Activated naive CD8-positive, alpha-beta T cell treated with anti-CD3 and anti-CD28 coated beads, Interleukin-2, amount 50 U/mL, for 24 hours (primary cell): ENCODE results near the gene CHCT1.

ENCODE experiments used
- ATAC-seq: fragments of 150-1000 bp; cut with Tn5 transposase; one replicate; pipeline ENCODE4 v1.10.0; 2021
- DNase-seq: peaks from one replicate; pipeline ENCODE4 v3.0.0; 2021
- H3K27ac Mint-ChIP-seq: one replicate; pipeline ENCODE4 v1.8.0; 2021; ENCODE audit warnings: mild to moderate bottlenecking, mixed read lengths
- H3K27me3 Mint-ChIP-seq: one replicate; pipeline ENCODE4 v1.8.0; 2021; ENCODE audit warnings: mixed read lengths
- H3K36me3 Mint-ChIP-seq: one replicate; pipeline ENCODE4 v1.8.0; 2021; ENCODE audit warnings: low read depth, mixed read lengths
- H3K4me1 Mint-ChIP-seq: one replicate; pipeline ENCODE4 v1.8.0; 2021; ENCODE audit warnings: mixed read lengths
- H3K4me3 Mint-ChIP-seq: one replicate; pipeline ENCODE4 v1.8.0; 2021; ENCODE audit warnings: mild to moderate bottlenecking, moderate library complexity, mixed read lengths
- H3K9me3 Mint-ChIP-seq: one replicate; pipeline ENCODE4 v1.8.0; 2021; ENCODE audit warnings: mixed read lengths

Gene CHCT1

DNA sequence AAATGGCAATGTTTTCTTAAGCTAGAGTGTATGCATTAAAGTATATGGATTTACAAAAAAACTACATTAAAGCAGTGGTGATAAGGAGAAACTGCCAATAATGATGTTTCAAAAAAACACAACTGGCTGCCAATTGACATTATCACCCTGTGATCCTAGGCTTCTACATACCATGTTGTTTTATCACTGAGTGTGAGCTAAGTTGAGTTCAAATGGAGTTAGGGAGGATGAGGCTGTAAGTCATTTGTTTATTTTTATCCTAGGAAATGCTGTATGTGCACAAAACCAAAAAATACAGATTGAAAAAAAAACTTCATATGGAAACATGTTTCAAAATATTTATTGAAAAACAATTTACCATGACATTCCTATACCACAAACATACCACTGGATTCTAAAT lies 22.9 kb downstream of the CHCT1 start:
- no peak overlapping the region for H3K27ac Mint-ChIP-seq
- no peak for ATAC-seq
- DNase-seq: no peak

DNA sequence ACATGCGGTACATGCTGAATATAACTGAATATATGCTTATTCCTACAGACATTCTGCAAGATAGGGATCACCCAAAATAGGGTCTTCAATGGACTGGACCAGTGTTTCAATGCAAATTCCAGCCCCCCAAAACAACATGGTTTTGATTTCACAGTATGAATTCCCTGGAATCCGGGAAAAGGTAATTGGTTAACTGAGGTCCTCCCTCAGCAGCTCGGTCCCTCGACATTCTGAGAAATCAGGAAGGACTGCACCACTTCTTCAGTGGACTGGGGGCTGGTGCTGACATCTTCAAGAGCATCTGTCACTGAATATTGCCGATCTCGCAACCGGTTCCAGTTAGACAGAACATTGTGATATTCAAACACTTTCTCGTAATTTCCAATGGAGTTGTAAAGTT lies 25.1 kb downstream of the CHCT1 start:
- no peak for DNase-seq
- no peak overlapping the region for H3K4me3 Mint-ChIP-seq

More for the DNA sequence above, 22.9 kb downstream of the CHCT1 start:
- H3K9me3 Mint-ChIP-seq: no peaks in the 10 kb centered on the region
- no peak overlapping the region for H3K4me3 Mint-ChIP-seq
- H3K4me1 Mint-ChIP-seq: no peaks in the 10 kb centered on the region
- H3K36me3 Mint-ChIP-seq: peaks cover 10% of the 10 kb centered on the region
- H3K27me3 Mint-ChIP-seq: no peaks in the 10 kb centered on the region

GRCh38 chr17:60451071-60451470 lies 28.8 kb downstream of the CHCT1 start:
- ATAC-seq (no peak), DNase-seq (no peak)
- Mint-ChIP-seq H3K36me3 (peaks cover 17% of the 10 kb centered on the region), H3K9me3 (no peaks in the 10 kb centered on the region), H3K4me3 (no peak overlapping the region), H3K4me1 (no peaks in the 10 kb centered on the region), H3K27me3 (no peaks in the 10 kb centered on the region), H3K27ac (no peak overlapping the region)

More for the DNA sequence above, 25.1 kb downstream of the CHCT1 start:
- ATAC-seq: no peak
- Mint-ChIP-seq H3K9me3 (no peaks in the 10 kb centered on the region), H3K27me3 (no peaks in the 10 kb centered on the region), H3K36me3 (peaks cover 14% of the 10 kb centered on the region), H3K27ac (no peak overlapping the region), H3K4me1 (no peaks in the 10 kb centered on the region)

GRCh38 chr17:60451965-60452364 lies 29.7 kb downstream of the CHCT1 start:
- Mint-ChIP-seq H3K4me3 (no peak overlapping the region), H3K27me3 (no peaks in the 10 kb centered on the region), H3K36me3 (peaks cover 20% of the 10 kb centered on the region), H3K9me3 (no peaks in the 10 kb centered on the region), H3K4me1 (no peaks in the 10 kb centered on the region), H3K27ac (no peak overlapping the region)
- ATAC-seq (no peak), DNase-seq (no peak)

DNA sequence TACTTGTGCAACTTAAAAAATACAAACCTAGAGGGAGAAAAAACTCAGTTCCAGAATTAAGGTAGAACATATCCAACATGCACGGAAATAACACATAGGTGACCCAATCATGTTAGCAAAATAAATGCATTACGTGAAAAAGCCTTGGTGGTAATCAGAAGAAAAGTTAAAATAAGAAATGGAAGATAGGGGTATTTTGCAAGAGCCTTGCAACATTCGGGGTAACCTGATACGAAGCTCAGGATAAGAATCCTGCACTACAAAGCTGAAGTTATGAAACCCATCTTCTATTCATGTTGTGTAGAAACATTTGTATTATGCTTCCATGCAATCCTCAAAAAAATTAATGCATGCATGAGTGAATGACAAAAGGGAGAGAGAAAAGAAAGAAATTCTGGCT lies 33.1 kb downstream of the CHCT1 start:
- ATAC-seq (no peak), DNase-seq (no peak)
- no peak overlapping the region for H3K4me3 Mint-ChIP-seq
- no peaks in the 10 kb centered on the region for H3K27me3 Mint-ChIP-seq
- H3K36me3 Mint-ChIP-seq: peaks cover 22% of the 10 kb centered on the region
- H3K9me3 Mint-ChIP-seq: no peaks in the 10 kb centered on the region
- no peaks in the 10 kb centered on the region for H3K4me1 Mint-ChIP-seq
- H3K27ac Mint-ChIP-seq: no peak overlapping the region

- Mint-ChIP-seq H3K36me3 (peaks cover 25% of the 10 kb centered on the region), H3K27me3 (no peaks in the 10 kb centered on the region), H3K27ac (no peak overlapping the region), H3K9me3 (no peaks in the 10 kb centered on the region), H3K4me1 (no peaks in the 10 kb centered on the region), H3K4me3 (no peak overlapping the region)
- DNase-seq (no peak), ATAC-seq (no peak)
These were observed 34.9 kb downstream of the CHCT1 start for GRCh38 chr17:60457148-60457547.

GRCh38 chr17:60461584-60461983 lies 39.3 kb downstream of the CHCT1 start:
- Mint-ChIP-seq H3K27me3 (no peaks in the 10 kb centered on the region), H3K36me3 (peaks cover 22% of the 10 kb centered on the region), H3K9me3 (no peaks in the 10 kb centered on the region), H3K27ac (no peak overlapping the region), H3K4me3 (no peak overlapping the region), H3K4me1 (no peaks in the 10 kb centered on the region)
- DNase-seq (no peak), ATAC-seq (no peak)

DNA sequence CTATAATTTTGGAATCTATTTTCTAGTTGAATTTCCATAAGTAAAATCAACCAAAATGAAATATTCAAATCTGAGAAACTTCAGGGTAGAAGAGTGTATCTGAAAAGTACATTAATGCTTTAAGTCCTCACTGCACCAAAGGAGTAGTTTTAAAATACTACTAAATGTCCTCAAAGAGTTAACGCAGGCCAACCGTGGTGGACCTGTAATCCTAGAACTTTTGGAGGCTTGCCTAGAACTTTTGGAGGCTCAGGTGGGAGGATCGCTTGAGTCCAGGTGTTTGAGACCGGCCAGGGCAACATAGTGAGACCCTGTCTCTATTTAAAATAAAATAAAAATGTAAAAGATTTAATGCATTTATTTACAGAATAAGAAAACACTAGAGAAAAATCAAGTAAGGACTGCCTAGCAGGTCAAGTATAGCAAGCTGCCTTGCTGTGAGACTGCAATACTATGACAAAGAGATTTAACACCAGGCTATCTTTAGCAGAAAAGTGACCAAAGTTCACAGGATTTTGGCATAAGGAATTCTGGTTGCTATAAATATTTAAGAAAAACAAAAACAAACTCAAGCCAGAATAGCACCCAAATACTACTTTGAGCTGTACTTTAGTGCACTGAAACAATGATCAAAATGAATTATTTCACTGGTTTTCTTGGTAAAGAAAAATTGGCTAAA lies 41.0 kb downstream of the CHCT1 start:
- Mint-ChIP-seq H3K9me3 (no peaks in the 10 kb centered on the region), H3K4me1 (no peaks in the 10 kb centered on the region), H3K4me3 (no peak overlapping the region), H3K27ac (no peak overlapping the region), H3K36me3 (peaks cover 13% of the 10 kb centered on the region), H3K27me3 (no peaks in the 10 kb centered on the region)
- ATAC-seq (no peak), DNase-seq (no peak)

- no peak for DNase-seq
- Mint-ChIP-seq H3K9me3 (no peaks in the 10 kb centered on the region), H3K4me1 (no peaks in the 10 kb centered on the region), H3K27me3 (no peaks in the 10 kb centered on the region), H3K36me3 (peaks cover 9% of the 10 kb centered on the region), H3K27ac (no peak overlapping the region), H3K4me3 (no peak overlapping the region)
- ATAC-seq: no peak
These were observed 42.1 kb downstream of the CHCT1 start for GRCh38 chr17:60464343-60464742.

DNA sequence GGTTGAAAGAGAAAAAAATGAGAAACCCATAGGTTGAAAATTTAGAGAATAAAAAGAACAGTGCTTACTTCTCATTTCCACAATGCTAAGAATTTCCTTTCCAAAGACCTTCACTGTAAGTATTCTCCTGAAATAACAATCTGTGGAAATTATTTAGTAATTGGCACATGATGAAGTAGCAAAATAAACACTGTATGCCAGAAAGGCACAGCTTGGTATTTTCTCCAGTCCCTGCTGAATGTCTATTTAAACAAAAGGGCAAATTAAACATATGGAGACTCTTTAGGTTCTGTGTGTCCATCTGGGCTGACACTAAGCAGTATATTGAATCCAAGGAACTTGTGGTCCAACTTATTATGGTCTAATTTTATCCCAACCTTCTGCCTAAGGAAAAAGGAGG lies 46.1 kb downstream of the CHCT1 start:
- Mint-ChIP-seq H3K27ac (no peak overlapping the region), H3K4me3 (no peak overlapping the region), H3K27me3 (no peaks in the 10 kb centered on the region), H3K36me3 (peaks cover 22% of the 10 kb centered on the region), H3K9me3 (peaks cover 2% of the 10 kb centered on the region), H3K4me1 (peaks cover 6% of the 10 kb centered on the region)
- ATAC-seq (no peak), DNase-seq (no peak)

GRCh38 chr17:60471451-60471850 lies 49.2 kb downstream of the CHCT1 start:
- Mint-ChIP-seq H3K27me3 (no peaks in the 10 kb centered on the region), H3K4me3 (no peak overlapping the region), H3K9me3 (peaks cover 2% of the 10 kb centered on the region), H3K27ac (no peak overlapping the region), H3K36me3 (peaks cover 25% of the 10 kb centered on the region), H3K4me1 (peaks cover 6% of the 10 kb centered on the region)
- DNase-seq (no peak), ATAC-seq (no peak)

GRCh38 chr17:60472449-60472848 lies 50.2 kb downstream of the CHCT1 start:
- Mint-ChIP-seq H3K9me3 (peaks cover 2% of the 10 kb centered on the region), H3K4me3 (no peak overlapping the region), H3K27ac (no peak overlapping the region)

GRCh38 chr17:60473788-60474187 lies 51.5 kb downstream of the CHCT1 start:
- Mint-ChIP-seq H3K4me1 (peaks cover 6% of the 10 kb centered on the region), H3K36me3 (peaks cover 29% of the 10 kb centered on the region), H3K27me3 (no peaks in the 10 kb centered on the region), H3K27ac (no peak overlapping the region), H3K4me3 (no peak overlapping the region), H3K9me3 (peaks cover 2% of the 10 kb centered on the region)
- ATAC-seq (no peak), DNase-seq (no peak)

More at GRCh38 chr17:60472449-60472848, 50.2 kb downstream of the CHCT1 start:
- no peak for DNase-seq
- H3K36me3 Mint-ChIP-seq: peaks cover 29% of the 10 kb centered on the region
- H3K27me3 Mint-ChIP-seq: no peaks in the 10 kb centered on the region
- no peak for ATAC-seq
- peaks cover 6% of the 10 kb centered on the region for H3K4me1 Mint-ChIP-seq
